H9 (cell line): ENCODE measurements around the gene SLC8B1. TPM values are rescaled to one million over a fixed set of nuclear protein-coding genes. Genes with fewer than 3 reads are reported as not detected.

Source experiments
- DNase-seq: peaks from one replicate; pipeline ENCODE4 v3.0.0-alpha.2; 2017
- H2AFZ ChIP-seq: one replicate; pipeline ENCODE4 v1.6.1; 2013; ENCODE audit warnings: mild to moderate bottlenecking, low read length, control low read depth, moderate library complexity
- H2AK5ac ChIP-seq: 2 replicates; pipeline ENCODE4 v1.6.1; 2013; ENCODE audit warnings: low read length, control low read depth, mixed read lengths; ENCODE audit not compliant: insufficient read length
- H2BK120ac ChIP-seq: one replicate; pipeline ENCODE4 v1.6.1; 2013; ENCODE audit warnings: low read depth, mild to moderate bottlenecking, low read length, control low read depth, inconsistent platforms; ENCODE audit not compliant: poor library complexity, severe bottlenecking
- H2BK12ac ChIP-seq: 2 replicates; pipeline ENCODE4 v1.6.1; 2013; ENCODE audit warnings: low read length, control low read depth, mixed read lengths, low read depth; ENCODE audit not compliant: insufficient read length
- H2BK15ac ChIP-seq: 2 replicates; pipeline ENCODE4 v1.6.1; 2013; ENCODE audit warnings: low read depth, low read length, control low read depth
- H2BK20ac ChIP-seq: one replicate; pipeline ENCODE4 v1.6.1; 2013; ENCODE audit warnings: low read depth, mild to moderate bottlenecking, low read length, control low read depth, inconsistent platforms; ENCODE audit not compliant: poor library complexity, severe bottlenecking
- H2BK5ac ChIP-seq: 2 replicates; pipeline ENCODE4 v1.6.1; 2013; ENCODE audit warnings: low read length, control low read depth, mixed read lengths; ENCODE audit not compliant: insufficient read length
- H3K14ac ChIP-seq: 2 replicates; pipeline ENCODE4 v1.6.1; 2013; ENCODE audit warnings: low read length, control low read depth; ENCODE audit not compliant: insufficient read depth
- H3K18ac ChIP-seq: 2 replicates; pipeline ENCODE4 v1.6.1; 2013; ENCODE audit warnings: low read depth, mild to moderate bottlenecking, mixed read lengths, low read length, control low read depth; ENCODE audit not compliant: insufficient read length
- H3K23ac ChIP-seq: 2 replicates; pipeline ENCODE4 v1.6.1; 2013; ENCODE audit warnings: low read length, control low read depth, mixed read lengths, low read depth; ENCODE audit not compliant: insufficient read length
- H3K23me2 ChIP-seq: 2 replicates; pipeline ENCODE4 v1.6.1; 2013; ENCODE audit warnings: low read depth, mild to moderate bottlenecking, mixed read lengths, low read length, control low read depth; ENCODE audit not compliant: insufficient read length, poor library complexity, severe bottlenecking
- H3K27ac ChIP-seq: 2 replicates; pipeline ENCODE4 v1.5.1; 2013; ENCODE audit warnings: low read length, control low read depth, mixed read lengths, low read depth; ENCODE audit not compliant: insufficient read length
- H3K27me3 ChIP-seq: 2 replicates; pipeline ENCODE4 v1.6.1; 2013; ENCODE audit warnings: low read length, control low read depth, inconsistent platforms; ENCODE audit not compliant: insufficient read depth
- H3K4ac ChIP-seq: 2 replicates; pipeline ENCODE4 v1.6.1; 2013; ENCODE audit warnings: low read depth, mild to moderate bottlenecking, control low read depth, inconsistent platforms, low read length, moderate library complexity
- H3K4me1 ChIP-seq: 2 replicates; pipeline ENCODE4 v1.6.1; 2013; ENCODE audit warnings: low read length, control low read depth, inconsistent platforms; ENCODE audit not compliant: insufficient read depth
- H3K4me2 ChIP-seq: 2 replicates; pipeline ENCODE4 v1.6.1; 2013; ENCODE audit warnings: low read length, control low read depth, mixed read lengths; ENCODE audit not compliant: insufficient read length, insufficient read depth
- H3K56ac ChIP-seq: 2 replicates; pipeline ENCODE4 v1.6.1; 2013; ENCODE audit warnings: low read depth, mild to moderate bottlenecking, mixed read lengths, low read length, control low read depth; ENCODE audit not compliant: insufficient read length
- H3K79me1 ChIP-seq: 2 replicates; pipeline ENCODE4 v1.6.1; 2013; ENCODE audit warnings: low read depth, mild to moderate bottlenecking, moderate library complexity, low read length, control low read depth, inconsistent platforms; ENCODE audit not compliant: insufficient read depth, poor library complexity, severe bottlenecking
- H3K79me2 ChIP-seq: 2 replicates; pipeline ENCODE4 v1.6.1; 2013; ENCODE audit warnings: low read length, control low read depth, inconsistent platforms; ENCODE audit not compliant: insufficient read depth
- H3K9ac ChIP-seq: 2 replicates; pipeline ENCODE4 v1.6.1; 2013; ENCODE audit warnings: low read length, control low read depth, mixed read lengths; ENCODE audit not compliant: insufficient read length; ENCODE audit errors: extremely low read depth
- H3K9me3 ChIP-seq: one replicate; pipeline ENCODE4 v1.6.1; 2013; ENCODE audit warnings: low read depth, low read length, inconsistent platforms; ENCODE audit not compliant: control insufficient read depth
- H3T11ph ChIP-seq: one replicate; pipeline ENCODE4 v1.6.1; 2013; ENCODE audit warnings: mild to moderate bottlenecking, low read length, control low read depth, inconsistent platforms
- H4K20me1 ChIP-seq: one replicate; pipeline ENCODE4 v1.6.1; 2013; ENCODE audit not compliant: control insufficient read depth, insufficient read length, insufficient read depth
- H4K5ac ChIP-seq: 2 replicates; pipeline ENCODE4 v1.6.1; 2013; ENCODE audit warnings: low read depth, mild to moderate bottlenecking, mixed read lengths, low read length, control low read depth; ENCODE audit not compliant: insufficient read length
- H4K8ac ChIP-seq: replicated peaks from 2 replicates; pipeline ENCODE4 v1.6.1; 2013; ENCODE audit warnings: low read length, control low read depth, mixed read lengths, low read depth; ENCODE audit not compliant: insufficient read length
- H4K91ac ChIP-seq: 2 replicates; pipeline ENCODE4 v1.6.1; 2013; ENCODE audit warnings: low read depth, mild to moderate bottlenecking, moderate library complexity, mixed read lengths, low read length, control low read depth; ENCODE audit not compliant: insufficient read length
- H3K27ac Mint-ChIP-seq, 3 experiments: 2 replicates in 2 of 3; 3 replicates in 1 of 3; pipeline ENCODE4 v1.8.0; 2020 to 2021; ENCODE audit warnings: mixed read lengths in 3 of 3, mild to moderate bottlenecking in 1 of 3, moderate library complexity in 1 of 3
- H3K27me3 Mint-ChIP-seq: 2 replicates; pipeline ENCODE4 v1.8.0; 2021; ENCODE audit warnings: low read depth, mild to moderate bottlenecking, moderate library complexity, mixed read lengths
- H3K36me3 Mint-ChIP-seq, 3 experiments: 2 replicates in 2 of 3; 3 replicates in 1 of 3; pipeline ENCODE4 v1.8.0; 2020 to 2021; ENCODE audit warnings: low read depth in 3 of 3, mixed read lengths in 3 of 3; ENCODE audit not compliant: insufficient read depth in 1 of 3
- H3K4me1 Mint-ChIP-seq, 2 experiments: 2 replicates each; pipeline ENCODE4 v1.8.0; 2020; ENCODE audit warnings: mixed read lengths in 2 of 2
- H3K4me3 Mint-ChIP-seq, 2 experiments: 2 replicates in 1 of 2; 3 replicates in 1 of 2; pipeline ENCODE4 v1.8.0; 2020 to 2021; ENCODE audit warnings: mild to moderate bottlenecking in 2 of 2, mixed read lengths in 2 of 2, moderate library complexity in 1 of 2
- H3K9me3 Mint-ChIP-seq, 2 experiments: 2 replicates in 1 of 2; 3 replicates in 1 of 2; pipeline ENCODE4 v1.8.0; 2020; ENCODE audit warnings: mild to moderate bottlenecking in 2 of 2, mixed read lengths in 2 of 2, moderate library complexity in 1 of 2
- WGBS: extraction: QIAGEN DNeasy Blood & Tissue Kit; methylation state at CpG from one replicate; pipeline ENCODE4 v1.1.7; 2013; ENCODE audit warnings: missing lambda C conversion rate, low lambda C conversion rate, mixed read lengths; ENCODE audit not compliant: insufficient read length; ENCODE audit errors: extremely low coverage; 5-methylcytosine and 5-hydroxymethylcytosine counted together
- total RNA-seq: library from RNA; stranded (reverse); gene quantifications from 2 replicates; pipeline ENCODE4 v1.2.1, GENCODE V29; 2021
- TF ChIP-seq, protein P1 (sequence below): fragments of 200-600 bp; sonication (generic); conservative IDR thresholded peaks from 3 replicates; pipeline ENCODE4 v1.8.0; 2021; ENCODE audit warnings: antibody characterized with exemption, mild to moderate bottlenecking

The SLC8B1 gene
- total RNA-seq, 1 experiment from 2014 or later: 10.4 TPM

GRCh38 chr12:113289361-113289760 is 45.5 kb downstream of the SLC8B1 start:
- H3K79me1 ChIP-seq: no peaks in the 10 kb centered on the region
- H3K79me2 ChIP-seq: no peaks in the 10 kb centered on the region
- H3K9me3 Mint-ChIP-seq: no peaks in the 10 kb centered on the region
- H2BK20ac ChIP-seq: no peak overlapping the region
- H3K27ac ChIP-seq: no peak overlapping the region
- no peak overlapping the region for H4K91ac ChIP-seq
- no peaks in the 10 kb centered on the region for H3K27me3 ChIP-seq
- no peak overlapping the region for H3K4me3 Mint-ChIP-seq
- no peak overlapping the region for H2BK5ac ChIP-seq
- DNase-seq: no peak
- H2BK12ac ChIP-seq: no peak overlapping the region
- H4K8ac ChIP-seq: no peak overlapping the region
- no peak overlapping the region for H4K5ac ChIP-seq
- no peaks in the 10 kb centered on the region for H3K9me3 ChIP-seq
- peaks cover 9 to 32% (median 9%) of the 10 kb centered on the region in 3 experiments; a peak in 5 of 7 replicates for H3K36me3 Mint-ChIP-seq
- peaks cover 2% of the 10 kb centered on the region for H4K20me1 ChIP-seq
- no peak overlapping the region for H2BK15ac ChIP-seq
- no peak overlapping the region for H3T11ph ChIP-seq
- no peaks in the 10 kb centered on the region for H3K27me3 Mint-ChIP-seq
- H3K18ac ChIP-seq: no peak overlapping the region
- no peak overlapping the region for H2AK5ac ChIP-seq
- whole genome bisulfite sequencing: no CpG with 5 or more reads among the region's 2 CpGs
- H3K4me1 Mint-ChIP-seq: peaks cover 0 to 7% of the 10 kb centered on the region in 2 experiments; a peak in 1 of 4 replicates
- H2BK120ac ChIP-seq: no peak overlapping the region
- H3K4me1 ChIP-seq: no peaks in the 10 kb centered on the region
- TF ChIP-seq, protein P1, sequence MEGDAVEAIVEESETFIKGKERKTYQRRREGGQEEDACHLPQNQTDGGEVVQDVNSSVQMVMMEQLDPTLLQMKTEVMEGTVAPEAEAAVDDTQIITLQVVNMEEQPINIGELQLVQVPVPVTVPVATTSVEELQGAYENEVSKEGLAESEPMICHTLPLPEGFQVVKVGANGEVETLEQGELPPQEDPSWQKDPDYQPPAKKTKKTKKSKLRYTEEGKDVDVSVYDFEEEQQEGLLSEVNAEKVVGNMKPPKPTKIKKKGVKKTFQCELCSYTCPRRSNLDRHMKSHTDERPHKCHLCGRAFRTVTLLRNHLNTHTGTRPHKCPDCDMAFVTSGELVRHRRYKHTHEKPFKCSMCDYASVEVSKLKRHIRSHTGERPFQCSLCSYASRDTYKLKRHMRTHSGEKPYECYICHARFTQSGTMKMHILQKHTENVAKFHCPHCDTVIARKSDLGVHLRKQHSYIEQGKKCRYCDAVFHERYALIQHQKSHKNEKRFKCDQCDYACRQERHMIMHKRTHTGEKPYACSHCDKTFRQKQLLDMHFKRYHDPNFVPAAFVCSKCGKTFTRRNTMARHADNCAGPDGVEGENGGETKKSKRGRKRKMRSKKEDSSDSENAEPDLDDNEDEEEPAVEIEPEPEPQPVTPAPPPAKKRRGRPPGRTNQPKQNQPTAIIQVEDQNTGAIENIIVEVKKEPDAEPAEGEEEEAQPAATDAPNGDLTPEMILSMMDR: no peak
- no peak overlapping the region for H3K56ac ChIP-seq
- no peak overlapping the region for H3K9ac ChIP-seq
- no peak overlapping the region for H3K14ac ChIP-seq
- no peak overlapping the region for H2AFZ ChIP-seq
- H3K23ac ChIP-seq: no peak overlapping the region
- H3K4me2 ChIP-seq: no peak overlapping the region
- H3K23me2 ChIP-seq: no peaks in the 10 kb centered on the region
- H3K27ac Mint-ChIP-seq: no peak overlapping the region
- no peak overlapping the region for H3K4ac ChIP-seq
